IMR-90 (cell line): ENCODE data around the gene MLLT1. TPM values are rescaled to one million over a fixed set of nuclear protein-coding genes. Genes with fewer than 3 reads are reported as not detected.

ENCODE experiments used
- ATAC-seq: fragments of 200-7000 bp; cut with Tn5 transposase; 2 replicates; pipeline ENCODE4 v1.9.1; 2020; ENCODE audit warnings: low read depth, mild to moderate bottlenecking, moderate library complexity
- BruUV-seq: library from RNA; stranded (reverse); fragments of 400-500 nt; replicated peaks from 2 replicates; lab custom pipeline; 2021; lab: Mats Ljungman, UMichigan
- CTCF ChIA-PET: fragments of 300-600 bp; formaldehyde crosslinking; extraction: SDS; loops from one replicate; lab custom pipeline; 2021; ENCODE audit warnings: antibody characterized with exemption; lab: Yijun Ruan, JAX
- POLR2A ChIA-PET: fragments of 300-600 bp; sonication (Branson Sonifier 250); formaldehyde crosslinking; loops from one replicate; lab custom pipeline; 2022; ENCODE audit warnings: antibody characterized with exemption; ENCODE audit not compliant: unreplicated experiment; lab: Charles Lee
- DNase-seq: peaks from one replicate; pipeline ENCODE4 v3.0.0; 2013
- H2AFZ ChIP-seq: replicated peaks from 2 replicates; pipeline ENCODE3; 2013; ENCODE audit warnings: low read length, mild to moderate bottlenecking; ENCODE audit not compliant: poor library complexity
- H2AK5ac ChIP-seq: 2 replicates; pipeline ENCODE4 v1.6.1; 2013; ENCODE audit warnings: low read depth, low read length, inconsistent platforms
- H2AK9ac ChIP-seq: replicated peaks from 2 replicates; pipeline ENCODE3; 2013; ENCODE audit warnings: mild to moderate bottlenecking, low read depth, low read length, moderate library complexity; ENCODE audit not compliant: poor library complexity
- H2BK120ac ChIP-seq: 2 replicates; pipeline ENCODE4 v1.6.1; 2013; ENCODE audit warnings: low read depth, low read length, inconsistent platforms
- H2BK15ac ChIP-seq: 3 replicates; pipeline ENCODE4 v1.6.1; 2013; ENCODE audit warnings: low read depth, low read length, inconsistent platforms
- H2BK20ac ChIP-seq: 2 replicates; pipeline ENCODE4 v1.6.1; 2013; ENCODE audit warnings: low read depth, mild to moderate bottlenecking, inconsistent platforms, low read length, moderate library complexity
- H2BK5ac ChIP-seq: 2 replicates; pipeline ENCODE4 v1.6.1; 2013; ENCODE audit warnings: mild to moderate bottlenecking, low read depth, low read length, inconsistent platforms; ENCODE audit not compliant: poor library complexity, severe bottlenecking
- H3K14ac ChIP-seq: replicated peaks from 2 replicates; pipeline ENCODE4 v1.6.1; 2013; ENCODE audit warnings: low read depth, low read length, inconsistent platforms
- H3K18ac ChIP-seq: 2 replicates; pipeline ENCODE4 v1.6.1; 2013; ENCODE audit warnings: low read depth, low read length, control low read depth
- H3K23ac ChIP-seq: 2 replicates; pipeline ENCODE4 v1.6.1; 2013; ENCODE audit warnings: low read depth, low read length, inconsistent platforms
- H3K27ac ChIP-seq: 2 replicates; pipeline ENCODE4 v1.5.1; 2013; ENCODE audit warnings: mild to moderate bottlenecking, control low read depth, low read length; ENCODE audit not compliant: insufficient read depth
- H3K27me3 ChIP-seq: 2 replicates; pipeline ENCODE4 v1.6.1; 2013; ENCODE audit warnings: low read length; ENCODE audit not compliant: control insufficient read depth, insufficient read depth
- H3K36me3 ChIP-seq: 2 replicates; pipeline ENCODE4 v1.6.1; 2013; ENCODE audit warnings: low read length, mixed read lengths; ENCODE audit not compliant: control insufficient read depth, insufficient read depth
- H3K4ac ChIP-seq: 2 replicates; pipeline ENCODE4 v1.6.1; 2013; ENCODE audit warnings: low read depth, low read length, inconsistent platforms
- H3K4me1 ChIP-seq: 2 replicates; pipeline ENCODE4 v1.6.1; 2013; ENCODE audit warnings: low read length, mixed read lengths; ENCODE audit not compliant: control insufficient read depth, insufficient read depth
- H3K4me2 ChIP-seq: 2 replicates; pipeline ENCODE4 v1.6.1; 2013; ENCODE audit warnings: low read depth, mild to moderate bottlenecking, control low read depth, low read length, moderate library complexity
- H3K4me3 ChIP-seq: 2 replicates; pipeline ENCODE4 v1.5.1; 2013; ENCODE audit warnings: low read depth, mild to moderate bottlenecking, control low read depth, low read length, moderate library complexity; ENCODE audit not compliant: insufficient read depth
- H3K56ac ChIP-seq: 2 replicates; pipeline ENCODE4 v1.6.1; 2013; ENCODE audit warnings: low read length, inconsistent platforms; ENCODE audit not compliant: insufficient read depth; ENCODE audit errors: extremely low read depth
- H3K79me1 ChIP-seq, 2 experiments: 2 replicates each; pipeline ENCODE4 v1.6.1; 2013; ENCODE audit warnings: low read length in 2 of 2, inconsistent platforms in 1 of 2, low read depth in 1 of 2
- H3K9ac ChIP-seq: 2 replicates; pipeline ENCODE4 v1.6.1; 2013; ENCODE audit warnings: low read depth, low read length, control low read depth
- H3K9me1 ChIP-seq: 2 replicates; pipeline ENCODE4 v1.6.1; 2013; ENCODE audit warnings: low read length, inconsistent platforms; ENCODE audit not compliant: insufficient read depth
- H3K9me3 ChIP-seq: 2 replicates; pipeline ENCODE4 v1.6.1; 2013; ENCODE audit warnings: low read length; ENCODE audit not compliant: control insufficient read depth, insufficient read depth
- H4K20me1 ChIP-seq: 2 replicates; pipeline ENCODE4 v1.6.1; 2013; ENCODE audit warnings: low read length, inconsistent platforms; ENCODE audit not compliant: insufficient read depth
- H4K5ac ChIP-seq: 2 replicates; pipeline ENCODE4 v1.6.1; 2013; ENCODE audit warnings: mild to moderate bottlenecking, low read depth, low read length, control low read depth
- H4K8ac ChIP-seq, 2 experiments: 2 replicates each; pipeline ENCODE4 v1.6.1; 2013; ENCODE audit warnings: low read depth in 2 of 2, low read length in 2 of 2, control low read depth in 1 of 2, inconsistent platforms in 1 of 2
- H4K91ac ChIP-seq: 2 replicates; pipeline ENCODE4 v1.6.1; 2013; ENCODE audit warnings: low read depth, low read length, inconsistent platforms; ENCODE audit not compliant: insufficient read depth
- BHLHE40 ChIP-seq: fragments of 150-350 bp; IDR thresholded peaks from 2 replicates; pipeline ENCODE4 v1.6.1; 2016; ENCODE audit warnings: mild to moderate bottlenecking, low read depth, low read length
- CHD1 ChIP-seq: IDR thresholded peaks from 2 replicates; pipeline ENCODE4 v1.6.1; 2012; ENCODE audit warnings: low read depth, low read length, improper control_type of control experiment
- ELK1 ChIP-seq: fragments of 150-350 bp; IDR thresholded peaks from 2 replicates; pipeline ENCODE4 v1.6.1; 2016; ENCODE audit warnings: low read depth, mild to moderate bottlenecking, low read length, moderate library complexity, borderline replicate concordance
- FOS ChIP-seq: fragments of 150-350 bp; IDR thresholded peaks from 2 replicates; pipeline ENCODE4 v1.6.1; 2016; ENCODE audit warnings: low read depth, low read length
- NFE2L2 ChIP-seq: fragments of 150-350 bp; IDR thresholded peaks from 2 replicates; pipeline ENCODE4 v1.6.1; 2016; ENCODE audit warnings: low read depth, mild to moderate bottlenecking, low read length
- RCOR1 ChIP-seq: IDR thresholded peaks from 2 replicates; pipeline ENCODE4 v1.6.1; 2012; ENCODE audit warnings: mild to moderate bottlenecking, low read length, improper control_type of control experiment; ENCODE audit not compliant: insufficient replicate concordance
- RFX5 ChIP-seq: IDR thresholded peaks from 2 replicates; pipeline ENCODE4 v1.8.0; 2012; ENCODE audit warnings: low read depth, mild to moderate bottlenecking, low read length, moderate library complexity
- SMC3 ChIP-seq: fragments of 150-350 bp; IDR thresholded peaks from 2 replicates; pipeline ENCODE4 v1.6.1; 2016; ENCODE audit warnings: low read depth, mild to moderate bottlenecking, antibody characterized with exemption, low read length, moderate library complexity
- WGBS, 2 experiments: methylation state at CpG; one replicate each; pipeline versions ENCODE4 v1.1.5 to v1.1.7; 2013; ENCODE audit warnings: missing lambda C conversion rate in 2 of 2; ENCODE audit not compliant: insufficient read length in 1 of 2; ENCODE audit errors: extremely low coverage in 2 of 2; 5-methylcytosine and 5-hydroxymethylcytosine counted together
- dilution Hi-C: fragments of 300-500 bp; cut with HindIII; formaldehyde crosslinking; loops from one replicate; pipeline ENCODE4 v1.14.3; 2018; ENCODE audit warnings: low sequenced_read_pairs; ENCODE audit not compliant: unreplicated experiment
- in situ Hi-C: fragments of 300-500 bp; cut with MboI; formaldehyde crosslinking; loops from 3 replicates; pipeline ENCODE4 v1.14.3; 2019; ENCODE audit warnings: low sequenced_read_pairs, inconsistent platforms, mixed read lengths
- intact Hi-C: fragments of 100-400 bp; cut with micrococcal nuclease; formaldehyde crosslinking; loops from 2 replicates; pipeline ENCODE4 v1.10.0; 2022
- polyA plus RNA-seq, 3 experiments: library from polyadenylated mRNA; depleted of rRNA; stranded (reverse); fragments of >200 nt; gene quantifications; 2 replicates each; pipeline ENCODE4 v1.2.3, GENCODE V29; 2012; ENCODE audit warnings: low replicate concordance in 1 of 3
- total RNA-seq: library from RNA; depleted of rRNA; stranded (reverse); fragments of >200 nt; gene quantifications from 2 replicates; pipeline ENCODE4 v1.2.3, GENCODE V29; 2012
- TF ChIP-seq, protein P1 (sequence below): fragments of 150-350 bp; IDR thresholded peaks from 2 replicates; pipeline ENCODE4 v1.6.1; 2017; ENCODE audit warnings: mild to moderate bottlenecking, antibody characterized with exemption, low read length, low read depth
- TF ChIP-seq, protein P2 (sequence below): conservative IDR thresholded peaks from 2 replicates; pipeline ENCODE4 v1.5.1; 2012; ENCODE audit warnings: mild to moderate bottlenecking, low read depth, low read length, improper control_type of control experiment

The MLLT1 gene
- total and polyA plus RNA-seq, 2 of the 4 experiments (the other 2 are of a cell fraction): 1.3 to 30.6 TPM

DNA sequence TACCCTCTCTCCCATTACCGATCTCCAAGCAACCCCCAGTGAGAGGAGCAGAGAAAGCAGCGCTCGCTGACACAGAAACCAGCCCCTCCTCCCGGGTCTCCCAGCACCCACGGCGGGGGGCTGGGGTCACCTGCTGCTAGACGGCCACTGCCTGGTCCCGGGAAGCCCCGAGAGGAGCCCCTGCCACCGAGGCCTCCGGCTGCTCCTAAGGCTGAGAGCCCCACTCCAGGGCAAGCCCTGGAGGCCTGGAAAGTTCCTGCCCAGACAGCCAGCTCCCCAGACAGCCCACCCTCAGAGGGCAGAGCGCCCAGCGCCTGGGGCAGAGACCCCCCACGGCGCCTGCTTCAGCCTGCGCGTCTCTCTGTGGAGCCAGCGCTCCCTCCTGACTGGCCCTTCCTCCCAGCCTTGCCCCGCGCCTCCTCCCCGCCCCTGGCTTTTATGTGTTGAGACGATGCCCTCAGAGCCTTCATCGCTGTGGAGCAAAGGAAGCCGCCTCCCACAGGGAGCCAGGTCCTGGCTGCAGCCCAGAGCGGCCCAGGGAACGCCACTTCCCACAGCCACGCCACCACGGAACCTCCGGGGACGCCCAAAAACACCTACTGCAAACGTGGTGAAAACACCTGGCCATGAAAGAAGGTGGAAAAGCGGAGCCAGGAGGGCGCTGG, 51.1 kb downstream of the MLLT1 start:
- TF ChIP-seq RFX5: no peak
- TF ChIP-seq, protein P1, sequence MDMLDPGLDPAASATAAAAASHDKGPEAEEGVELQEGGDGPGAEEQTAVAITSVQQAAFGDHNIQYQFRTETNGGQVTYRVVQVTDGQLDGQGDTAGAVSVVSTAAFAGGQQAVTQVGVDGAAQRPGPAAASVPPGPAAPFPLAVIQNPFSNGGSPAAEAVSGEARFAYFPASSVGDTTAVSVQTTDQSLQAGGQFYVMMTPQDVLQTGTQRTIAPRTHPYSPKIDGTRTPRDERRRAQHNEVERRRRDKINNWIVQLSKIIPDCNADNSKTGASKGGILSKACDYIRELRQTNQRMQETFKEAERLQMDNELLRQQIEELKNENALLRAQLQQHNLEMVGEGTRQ: no peak
- TF ChIP-seq FOS: no peak
- TF ChIP-seq, protein P2, sequence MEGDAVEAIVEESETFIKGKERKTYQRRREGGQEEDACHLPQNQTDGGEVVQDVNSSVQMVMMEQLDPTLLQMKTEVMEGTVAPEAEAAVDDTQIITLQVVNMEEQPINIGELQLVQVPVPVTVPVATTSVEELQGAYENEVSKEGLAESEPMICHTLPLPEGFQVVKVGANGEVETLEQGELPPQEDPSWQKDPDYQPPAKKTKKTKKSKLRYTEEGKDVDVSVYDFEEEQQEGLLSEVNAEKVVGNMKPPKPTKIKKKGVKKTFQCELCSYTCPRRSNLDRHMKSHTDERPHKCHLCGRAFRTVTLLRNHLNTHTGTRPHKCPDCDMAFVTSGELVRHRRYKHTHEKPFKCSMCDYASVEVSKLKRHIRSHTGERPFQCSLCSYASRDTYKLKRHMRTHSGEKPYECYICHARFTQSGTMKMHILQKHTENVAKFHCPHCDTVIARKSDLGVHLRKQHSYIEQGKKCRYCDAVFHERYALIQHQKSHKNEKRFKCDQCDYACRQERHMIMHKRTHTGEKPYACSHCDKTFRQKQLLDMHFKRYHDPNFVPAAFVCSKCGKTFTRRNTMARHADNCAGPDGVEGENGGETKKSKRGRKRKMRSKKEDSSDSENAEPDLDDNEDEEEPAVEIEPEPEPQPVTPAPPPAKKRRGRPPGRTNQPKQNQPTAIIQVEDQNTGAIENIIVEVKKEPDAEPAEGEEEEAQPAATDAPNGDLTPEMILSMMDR: no peak
- no peak for TF ChIP-seq RCOR1
- no peak for TF ChIP-seq ELK1
- no peak for TF ChIP-seq CHD1
- TF ChIP-seq BHLHE40: no peak
- no peak for TF ChIP-seq NFE2L2
- TF ChIP-seq SMC3: no peak
- intact Hi-C loops: no loop called here
- no peak overlapping the region for H3K4ac ChIP-seq
- no TSS peak for BruUV-seq
- DNase-seq (no peak), ATAC-seq (no peak)
- WGBS, 2 experiments: 79% methylated on average over 13 of the region's 33 CpGs; no CpG with 5 or more reads in 1 of the 2 experiments
- H2AK5ac ChIP-seq: no peak overlapping the region
- no peak overlapping the region for H2BK20ac ChIP-seq
- peak overlapping the region; percentile 56 for H2AFZ ChIP-seq
- ChIA-PET CTCF (no interaction called here), POLR2A (no interaction called here)
- no peaks in the 10 kb centered on the region for H3K27me3 ChIP-seq
- H3K9ac ChIP-seq: no peak overlapping the region
- no peaks in the 10 kb centered on the region for H3K9me3 ChIP-seq
- dilution Hi-C loops: no loop called here
- H3K4me1 ChIP-seq: peaks cover 16% of the 10 kb centered on the region
- H3K79me1 ChIP-seq: peaks cover 32 to 80% of the 10 kb centered on the region in 2 experiments
- peaks cover 61% of the 10 kb centered on the region for H4K20me1 ChIP-seq
- H4K91ac ChIP-seq: no peak overlapping the region
- H3K14ac ChIP-seq: no peak overlapping the region
- peaks cover 24% of the 10 kb centered on the region for H3K9me1 ChIP-seq
- no peak overlapping the region for H4K8ac ChIP-seq
- H3K27ac ChIP-seq: no peak overlapping the region
- peak overlapping the region; percentile 47 for H2AK9ac ChIP-seq
- no peak overlapping the region for H2BK120ac ChIP-seq
- peaks cover 39% of the 10 kb centered on the region for H3K36me3 ChIP-seq
- H4K5ac ChIP-seq: no peak overlapping the region
- in situ Hi-C loops: loop anchor here (10.0 kb wide), 1 partner anchor 46 kb away; the partner anchor contains the start of gene MLLT1
- no peak overlapping the region for H3K18ac ChIP-seq
- no peak overlapping the region for H3K56ac ChIP-seq
- no peak overlapping the region for H3K4me2 ChIP-seq
- no peak overlapping the region for H2BK15ac ChIP-seq
- H2BK5ac ChIP-seq: no peak overlapping the region
- H3K23ac ChIP-seq: no peak overlapping the region
- H3K4me3 ChIP-seq: no peak overlapping the region
